Nucleus accumbens (tissue), 56 donors: ENCODE data around the gene LCN10.

Source experiments
- DNase-seq, 56 donors: peaks; one replicate each; lab custom pipeline; 2025; lab: John Stamatoyannopoulos, UW

Gene LCN10

DNA sequence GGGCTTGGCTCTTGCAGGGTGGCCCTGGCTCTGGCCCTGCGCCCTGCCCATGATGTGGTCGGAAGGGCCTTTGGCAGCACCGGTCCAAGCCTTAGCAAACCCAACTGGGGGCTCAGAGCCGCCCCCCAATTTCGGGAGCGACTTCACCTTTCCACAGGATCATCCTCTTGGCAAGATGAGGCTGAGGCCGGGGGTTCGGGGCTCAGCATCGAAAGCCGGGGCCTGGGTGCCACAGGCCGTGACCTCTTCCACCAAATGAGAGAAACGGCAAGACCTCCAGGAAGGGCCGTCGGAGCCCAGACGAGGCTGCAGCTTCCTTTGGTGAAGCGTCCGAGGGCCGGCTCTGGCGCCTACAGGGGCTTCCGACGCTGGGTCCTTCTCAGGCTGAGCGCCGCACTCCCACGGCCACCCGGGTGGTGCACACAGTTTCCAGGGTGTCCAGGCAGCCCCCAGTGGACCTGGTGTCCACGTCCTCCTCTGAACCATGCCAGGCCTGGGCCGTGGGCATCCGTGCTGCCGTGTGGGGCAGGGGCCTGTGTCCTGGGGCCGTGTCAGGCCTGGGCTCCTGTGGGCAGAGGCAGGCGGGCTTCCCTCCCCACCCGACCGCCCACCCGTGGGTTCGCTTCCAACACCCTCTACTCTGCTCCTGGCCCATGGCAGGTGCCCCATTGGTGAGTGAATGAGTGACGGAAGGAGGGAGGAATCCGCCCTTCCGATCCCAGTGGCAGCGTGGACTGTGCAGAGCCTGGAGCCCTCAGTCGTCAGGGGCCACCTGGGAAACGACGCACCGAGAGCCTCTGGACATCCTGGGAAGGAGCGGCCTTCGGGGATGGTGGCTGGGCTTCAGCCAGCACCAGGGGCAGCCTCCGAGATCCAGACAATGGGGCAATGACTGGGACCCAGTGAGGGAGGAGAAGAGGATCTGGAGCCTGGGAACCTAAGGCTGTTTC, 50.3 kb downstream of the LCN10 start:
- no peak for DNase-seq

DNA sequence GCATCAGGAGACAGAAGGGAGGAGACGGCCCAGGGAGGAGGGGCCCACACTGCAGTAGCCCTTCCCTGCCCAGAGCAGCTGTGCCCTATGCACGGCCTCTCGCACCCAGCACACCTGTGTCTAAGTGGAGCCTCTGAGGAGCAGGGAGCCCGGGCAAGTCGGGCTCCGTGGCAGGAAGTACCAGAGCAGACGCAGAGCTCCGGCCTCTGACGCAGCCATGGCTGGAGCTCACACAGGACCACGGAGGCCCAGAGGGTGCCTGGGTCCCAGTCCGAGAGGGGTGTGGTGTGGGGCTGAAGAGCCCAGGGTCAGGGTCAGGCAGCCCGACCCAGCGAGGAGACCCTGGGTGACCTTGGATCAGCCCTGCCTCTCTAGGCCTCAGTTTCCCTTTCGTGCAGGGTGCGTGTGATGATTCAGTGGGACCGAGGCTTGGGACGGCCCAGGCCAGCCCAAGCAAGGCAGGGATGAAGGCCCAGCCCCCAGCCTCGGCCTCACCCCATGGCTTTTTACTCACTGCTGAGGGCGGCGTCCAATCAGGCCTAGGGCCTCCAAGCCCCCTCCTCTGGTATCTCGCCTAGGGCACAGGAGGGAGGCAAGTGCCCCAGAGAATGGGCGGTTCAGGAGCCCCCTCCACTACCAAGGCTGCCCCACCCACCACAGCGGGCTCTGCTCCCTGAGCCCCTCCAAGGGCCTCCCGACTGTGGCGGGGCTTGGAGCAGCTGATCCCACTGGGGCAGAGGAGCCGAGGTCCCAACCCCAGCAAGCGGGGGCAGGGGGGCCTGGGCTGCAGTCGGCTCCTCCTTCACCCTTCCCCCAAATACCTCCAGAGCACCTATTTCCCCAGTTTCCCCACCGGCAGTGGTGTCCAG, 51.2 kb downstream of the LCN10 start:
- DNase-seq: no peak

DNA sequence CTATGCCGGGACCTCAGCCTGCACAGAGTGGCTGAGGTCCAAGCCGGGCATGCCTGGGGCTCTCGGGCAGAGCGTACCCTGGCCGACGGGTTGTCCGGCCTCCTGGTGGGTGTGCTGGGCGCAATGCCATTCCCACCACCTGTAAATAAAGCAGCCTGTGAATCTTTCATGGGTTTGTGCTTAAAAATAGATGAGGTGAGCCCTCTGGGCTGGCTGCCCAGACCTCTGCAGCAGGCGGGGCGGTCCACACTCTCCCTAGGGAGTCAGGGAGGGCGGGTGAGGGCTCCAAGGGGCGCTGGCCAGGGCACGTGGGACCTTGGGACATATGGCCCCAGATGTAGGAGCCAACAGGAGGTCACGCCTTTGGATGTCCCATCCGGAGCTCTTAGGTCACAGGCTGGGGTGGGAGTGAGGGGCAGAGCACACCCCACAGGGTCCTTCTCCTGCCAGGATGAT, 51.9 kb downstream of the LCN10 start:
- DNase-seq: no peak

DNA sequence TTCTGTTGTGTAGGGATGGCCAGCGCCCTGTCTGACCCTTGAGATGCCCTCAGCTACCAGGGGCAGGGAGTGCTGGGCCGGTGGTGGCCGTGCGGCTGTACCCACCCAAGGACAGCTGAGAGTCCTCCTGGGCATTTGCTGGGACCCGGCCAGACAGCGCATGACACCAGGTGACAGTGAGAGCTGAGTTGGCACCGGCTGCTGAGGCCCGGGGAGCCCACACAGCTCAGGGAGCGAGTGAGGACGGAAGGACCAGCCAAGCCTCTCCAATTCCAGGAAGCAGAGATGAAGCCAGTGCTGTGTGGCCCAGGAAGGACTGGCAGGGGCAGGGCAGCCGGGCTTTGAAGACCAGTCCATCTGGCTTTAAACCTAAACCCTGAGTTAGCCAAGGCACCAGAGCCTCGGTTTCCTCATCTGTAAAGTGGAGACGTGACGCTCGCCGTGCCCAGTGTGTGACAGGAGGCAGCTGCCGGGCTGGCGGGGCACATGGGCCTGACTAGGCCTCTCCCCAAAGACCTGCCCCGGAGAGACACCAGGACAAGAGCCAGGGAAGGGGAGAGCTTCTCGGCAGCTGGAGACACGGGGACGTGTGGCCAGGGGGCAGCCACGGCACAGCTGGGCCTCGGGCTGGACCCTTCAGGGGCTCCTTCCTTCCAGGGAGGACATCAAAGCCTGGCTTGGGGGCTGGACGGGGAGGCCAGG, 52.5 kb downstream of the LCN10 start:
- no peak for DNase-seq

DNA sequence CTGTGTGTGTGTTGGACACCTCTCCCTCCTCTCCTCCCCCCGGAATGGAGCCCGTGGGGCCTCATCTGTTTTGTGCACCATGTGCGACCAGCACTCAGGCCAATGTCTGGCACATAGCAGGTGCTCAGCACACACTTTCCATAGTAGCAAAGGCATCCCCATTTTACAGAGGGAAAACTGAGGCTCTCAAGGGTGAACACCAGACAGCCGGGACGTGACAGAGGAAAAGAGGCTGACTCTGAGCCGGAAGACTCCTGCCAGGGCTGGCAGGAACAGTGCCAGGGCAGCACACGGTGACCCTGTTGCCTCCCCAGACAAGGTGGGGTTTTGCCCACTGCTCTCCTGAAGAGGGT, 53.7 kb downstream of the LCN10 start:
- DNase-seq: no peak

DNA sequence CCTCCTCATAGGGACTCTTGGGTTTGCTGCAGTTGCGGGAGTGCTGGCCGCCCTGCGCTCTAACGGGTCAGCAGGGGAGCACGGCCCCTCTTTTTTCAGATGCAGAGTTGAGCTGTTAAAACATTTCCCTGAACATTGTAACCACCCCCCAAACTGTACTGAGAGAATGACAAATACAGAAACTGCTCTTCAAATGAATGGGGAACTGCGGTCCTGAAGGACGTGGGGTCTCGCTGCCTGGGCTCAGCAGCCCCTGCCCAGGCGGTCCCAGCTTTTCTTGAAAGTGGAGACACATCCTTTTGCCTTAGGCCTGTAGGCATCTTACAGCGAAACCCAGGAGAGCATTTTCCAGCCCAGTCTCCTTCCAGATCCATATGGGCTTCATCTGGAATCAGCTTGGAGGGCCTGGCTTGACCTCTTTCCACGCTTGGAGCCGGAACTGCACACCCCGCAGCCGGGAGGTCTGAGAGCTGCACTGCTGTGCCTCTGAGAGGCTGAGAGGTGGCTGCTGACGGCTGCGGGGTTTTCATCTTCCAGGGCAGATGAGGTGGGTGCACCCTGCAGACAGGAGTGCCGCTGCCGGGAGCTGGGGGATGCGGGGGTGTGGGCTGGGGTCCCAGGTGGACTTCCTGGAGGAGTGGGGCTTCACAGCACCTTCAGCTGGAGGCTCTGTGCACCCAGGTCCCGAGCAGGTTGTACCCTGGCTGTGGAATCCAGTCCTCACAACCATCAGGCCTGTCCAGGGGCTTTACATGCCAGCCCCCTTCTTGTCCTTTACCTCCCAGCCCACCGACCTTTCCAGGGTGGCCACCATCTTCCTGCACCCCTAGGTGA, 54.2 kb downstream of the LCN10 start:
- DNase-seq: no peak
